ENCODE results near the gene NEDD8.
A peak's percentile ranks its signal among the peaks of the same experiment; 100 is the strongest.

NEDD8 gene

DNA sequence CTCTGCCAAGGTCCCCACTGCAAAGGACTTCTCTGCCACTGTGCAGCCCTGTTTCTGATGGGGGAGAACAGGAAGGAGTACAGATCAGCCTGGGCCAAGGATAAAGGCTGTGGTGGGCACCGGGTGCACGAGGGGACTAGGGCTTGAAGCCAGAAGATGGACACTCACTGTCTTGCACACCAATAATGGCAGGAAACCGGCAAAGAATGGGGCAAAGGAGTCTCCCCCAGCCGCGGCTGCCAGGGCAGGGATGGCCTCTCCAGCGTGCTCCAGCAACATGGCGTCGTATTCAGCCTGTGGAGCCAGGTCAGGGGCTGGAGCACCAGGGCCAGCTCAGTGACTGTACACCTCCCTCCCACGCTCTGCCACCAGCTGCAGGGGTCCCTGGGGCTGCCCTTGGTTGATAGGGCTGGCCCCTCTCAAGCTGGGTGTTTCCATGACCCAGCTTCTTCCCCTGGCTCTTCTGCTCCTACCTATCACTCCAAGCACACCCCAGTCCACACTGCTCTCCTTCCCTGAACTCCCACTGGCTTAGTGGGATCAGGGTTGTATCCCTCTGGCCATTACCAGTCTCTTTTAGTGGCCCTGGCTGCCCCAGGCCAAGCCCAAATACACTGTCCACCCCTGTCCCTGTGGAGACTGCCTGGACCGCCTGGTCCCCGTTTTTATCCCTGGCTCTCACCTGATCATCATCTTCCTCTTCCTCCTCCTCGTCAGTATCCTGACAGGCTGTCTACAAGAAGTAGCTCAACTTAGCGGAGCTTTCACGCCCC is 49.9 kb downstream of the NEDD8 start:
- no peak for DNase-seq (ENCODE audit: low read depth in 4 of 4, low spot score in 1 of 4)

DNA sequence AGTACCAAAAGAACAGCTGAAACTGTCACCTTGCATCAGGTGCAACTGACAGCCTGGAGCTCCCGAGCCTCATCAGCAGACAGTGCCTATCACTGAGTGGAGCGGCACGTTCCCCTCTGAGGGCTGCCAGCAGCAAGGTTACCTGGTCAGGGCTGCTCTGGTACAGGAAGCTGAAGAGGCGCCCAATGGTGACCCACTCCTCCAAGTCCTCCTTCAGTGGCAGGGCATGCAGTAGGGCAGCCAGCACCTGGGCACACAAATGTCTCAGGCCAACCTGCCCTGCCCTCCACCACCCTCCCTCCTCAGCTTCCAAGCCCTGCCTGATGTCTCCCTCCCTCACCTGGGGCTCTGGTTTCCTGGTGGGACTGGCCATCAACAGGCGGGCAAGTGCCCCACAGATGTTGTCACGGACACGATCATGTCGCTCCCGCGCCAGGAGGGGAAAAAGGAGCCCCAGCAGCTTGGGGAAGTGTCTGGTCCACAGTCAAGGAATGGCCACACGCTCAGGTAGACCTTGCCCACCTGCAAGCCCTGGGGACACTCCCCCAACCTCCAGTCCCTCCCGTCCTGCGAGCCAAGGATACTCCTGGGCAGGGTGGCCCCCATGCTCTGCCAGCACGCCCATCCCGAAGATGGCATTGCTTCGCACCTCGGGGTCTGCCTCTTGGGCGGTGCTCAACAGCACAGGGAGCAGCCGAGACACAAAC is 50.6 kb downstream of the NEDD8 start:
- no peak for DNase-seq (ENCODE audit: low read depth in 4 of 4, low spot score in 1 of 4)

DNA sequence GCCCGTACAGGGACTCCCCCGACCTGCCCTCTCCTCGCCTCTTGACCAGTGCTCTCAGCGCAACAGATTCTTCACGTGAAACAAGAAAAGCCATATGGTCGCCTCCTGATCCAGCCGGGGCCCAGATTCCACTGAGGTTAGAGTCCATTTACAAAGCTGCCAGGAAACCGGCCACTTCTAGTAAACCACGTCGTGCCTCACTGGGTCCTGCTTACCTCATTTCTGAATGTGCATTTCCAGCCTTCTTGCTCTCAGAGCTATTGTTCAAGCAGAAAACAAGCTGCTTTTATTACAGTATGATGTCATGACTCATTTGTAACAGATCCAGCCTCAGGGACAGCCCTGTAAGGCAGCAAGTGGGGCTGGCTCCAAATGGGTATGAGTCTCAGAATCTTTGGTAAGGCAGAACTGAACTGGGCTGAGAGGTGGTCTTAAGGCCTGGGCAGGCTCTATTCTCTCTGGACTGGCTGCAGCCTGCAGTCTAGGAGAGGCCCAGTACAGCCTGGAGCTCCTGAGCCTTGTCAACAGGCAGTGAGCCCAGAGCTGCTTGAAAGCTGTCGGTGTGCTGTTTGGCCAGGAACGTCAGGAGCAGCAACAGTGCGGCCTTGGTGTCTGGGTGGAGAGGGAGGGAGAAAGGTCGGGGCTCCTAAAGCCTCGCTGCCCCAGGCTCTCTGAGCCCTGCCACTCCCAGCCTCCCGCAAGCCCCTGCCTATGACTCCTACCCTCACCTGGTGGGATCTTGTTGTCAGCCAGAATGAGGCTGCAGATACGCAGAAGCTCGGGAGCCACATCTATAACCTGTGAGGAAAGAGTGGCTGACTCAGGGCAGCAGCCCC is 52.0 kb downstream of the NEDD8 start:
- DNase-seq (ENCODE audit: low read depth in 4 of 4, low spot score in 1 of 4) = no peak

DNA sequence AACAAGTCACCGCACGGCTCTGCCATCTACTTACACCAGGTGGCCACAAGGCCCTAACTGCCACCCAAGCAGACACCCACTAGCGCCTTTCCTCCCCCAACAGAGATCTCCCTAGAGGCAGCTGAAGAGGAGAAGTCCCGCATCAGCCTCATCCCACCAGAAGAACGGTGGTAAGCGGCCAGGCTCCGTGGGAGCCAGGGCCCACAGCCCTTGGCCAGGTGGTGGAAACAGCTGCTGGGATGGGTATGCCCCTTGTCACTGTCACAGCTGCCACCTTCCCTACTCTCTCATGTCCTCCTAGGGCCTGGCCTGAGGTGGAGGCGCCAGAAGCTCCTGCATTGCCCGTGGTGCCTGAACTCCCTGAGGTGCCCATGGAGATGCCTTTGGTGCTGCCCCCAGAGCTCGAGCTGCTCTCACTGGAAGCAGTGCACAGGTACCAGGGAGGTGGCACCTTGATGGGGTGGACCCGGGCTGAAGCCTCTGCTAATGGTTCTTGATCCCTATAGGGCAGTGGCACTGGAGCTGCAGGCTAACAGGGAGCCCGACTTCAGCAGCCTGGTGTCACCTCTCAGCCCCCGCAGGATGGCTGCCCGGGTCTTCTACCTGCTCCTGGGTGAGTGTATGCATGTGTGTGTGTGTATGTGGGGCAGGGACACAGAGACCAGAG is 52.7 kb downstream of the NEDD8 start:
- DNase-seq (ENCODE audit: low read depth in 4 of 4, low spot score in 1 of 4) = no peak

DNA sequence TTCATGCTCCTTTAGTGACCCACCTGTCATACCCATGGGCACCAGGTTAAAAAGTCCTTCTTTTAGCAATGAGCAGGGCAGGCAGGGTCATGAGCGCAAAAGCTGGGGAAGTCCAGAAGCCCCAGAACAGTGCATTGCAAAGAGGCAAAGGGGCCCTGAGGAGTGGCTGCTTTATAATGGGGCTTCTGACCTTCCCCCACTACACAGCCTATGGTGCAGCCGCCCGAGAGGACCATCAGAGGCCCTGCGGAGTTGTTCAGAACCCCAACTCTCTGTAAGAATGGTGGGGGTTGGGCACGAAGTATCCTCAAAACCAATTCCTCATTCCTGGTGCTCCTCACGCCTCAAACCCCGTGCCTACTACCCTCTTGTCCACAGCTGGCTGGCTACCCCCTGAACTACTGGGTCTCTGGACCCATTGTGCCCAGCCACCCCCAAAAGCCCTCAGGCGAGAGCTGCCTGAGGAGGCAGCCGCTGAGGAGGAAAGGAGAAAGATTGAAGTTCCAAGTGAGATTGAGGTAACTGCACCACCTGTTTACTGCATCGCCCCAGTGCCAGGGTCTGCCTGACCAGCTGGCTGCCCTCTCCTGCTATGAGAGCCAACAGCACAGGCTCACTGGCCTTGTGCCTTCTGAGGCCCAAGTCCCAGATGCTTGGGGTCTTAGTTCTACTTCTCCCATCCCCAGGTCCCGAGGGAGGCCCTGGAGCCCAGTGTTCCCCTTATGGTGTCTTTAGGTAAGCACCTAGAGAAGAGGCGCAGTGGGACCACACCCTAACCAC is 53.6 kb downstream of the NEDD8 start:
- DNase-seq (ENCODE audit: low read depth in 4 of 4, low spot score in 1 of 4) = no peak

DNA sequence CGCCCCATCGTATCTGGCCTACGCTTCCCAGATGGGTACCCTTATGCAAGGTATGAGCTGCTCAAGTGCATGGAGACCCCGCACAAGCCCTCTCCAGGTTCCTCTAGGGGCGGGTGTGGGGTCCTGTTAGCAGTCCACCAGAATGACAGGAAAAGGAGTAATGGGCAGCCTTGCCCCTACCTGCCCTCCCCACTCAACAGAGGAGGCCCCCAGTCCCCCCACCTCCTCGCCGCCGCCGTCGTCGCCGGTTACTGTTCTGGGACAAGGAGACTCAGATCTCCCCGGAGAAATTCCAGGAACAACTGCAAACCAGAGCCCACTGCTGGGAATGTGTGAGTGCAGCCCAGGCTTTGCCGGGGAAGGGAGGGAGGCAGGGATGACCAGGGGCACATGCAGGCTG is 54.3 kb downstream of the NEDD8 start:
- no peak for DNase-seq (ENCODE audit: low read depth in 4 of 4, low spot score in 1 of 4)

DNA sequence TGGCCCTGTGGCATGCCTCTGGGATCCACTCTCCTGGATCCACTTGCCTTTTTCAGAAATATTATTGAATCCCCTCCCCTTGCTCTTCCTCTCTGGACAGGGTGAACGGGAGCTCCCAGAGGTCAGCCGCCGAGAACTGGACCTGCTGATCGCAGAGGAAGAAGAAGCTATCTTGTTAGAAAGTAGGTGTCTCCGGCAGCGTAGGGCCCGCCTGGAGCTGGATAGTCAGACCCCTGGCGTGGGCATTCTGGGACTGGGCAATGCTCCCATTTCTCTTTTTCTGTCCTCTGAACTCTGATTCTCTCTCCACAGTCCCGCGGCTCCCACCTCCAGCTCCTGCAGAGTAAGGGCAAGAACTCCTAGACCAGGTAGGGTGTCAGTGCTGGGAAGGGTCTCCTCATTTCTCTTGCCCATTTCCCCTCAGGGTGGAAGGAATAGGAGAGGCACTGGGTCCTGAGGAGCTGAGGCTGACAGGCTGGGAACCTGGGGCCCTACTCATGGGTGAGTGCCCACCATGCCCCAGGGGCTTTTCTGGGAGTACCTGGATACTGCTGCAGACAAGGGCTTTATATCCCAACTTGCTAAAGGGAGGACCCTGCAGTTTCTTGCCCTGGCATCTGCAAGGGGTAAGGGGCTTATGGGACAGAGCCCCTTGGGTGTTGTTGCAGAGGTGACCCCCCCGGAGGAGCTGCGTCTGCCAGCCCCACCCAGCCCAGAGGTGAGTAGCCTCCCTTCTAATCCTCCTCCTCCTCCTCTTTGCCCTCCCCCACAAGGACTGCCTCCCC is 54.9 kb downstream of the NEDD8 start:
- no peak for DNase-seq (ENCODE audit: low read depth in 4 of 4, low spot score in 1 of 4)

DNA sequence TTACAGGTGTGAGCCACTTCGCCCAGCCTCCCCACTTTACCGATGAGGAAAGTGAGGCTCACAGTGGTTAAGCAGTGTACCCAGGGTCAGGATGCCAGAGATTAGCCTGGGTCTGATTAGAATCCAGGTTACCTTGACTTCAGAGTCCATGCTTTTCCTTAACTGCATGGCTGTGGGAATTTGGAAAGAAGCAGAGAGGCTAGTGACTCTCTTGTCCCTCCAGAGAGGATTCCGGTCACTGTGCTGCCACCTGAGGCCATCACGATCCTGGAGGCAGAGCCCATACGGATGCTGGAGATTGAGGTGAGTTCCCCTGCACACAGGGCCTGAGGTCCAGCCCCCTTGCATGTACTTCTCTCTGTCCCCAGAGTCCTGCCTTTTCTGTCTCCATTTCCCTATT is 55.6 kb downstream of the NEDD8 start:
- DNase-seq (ENCODE audit: low read depth in 4 of 4, low spot score in 1 of 4) = no peak

DNA sequence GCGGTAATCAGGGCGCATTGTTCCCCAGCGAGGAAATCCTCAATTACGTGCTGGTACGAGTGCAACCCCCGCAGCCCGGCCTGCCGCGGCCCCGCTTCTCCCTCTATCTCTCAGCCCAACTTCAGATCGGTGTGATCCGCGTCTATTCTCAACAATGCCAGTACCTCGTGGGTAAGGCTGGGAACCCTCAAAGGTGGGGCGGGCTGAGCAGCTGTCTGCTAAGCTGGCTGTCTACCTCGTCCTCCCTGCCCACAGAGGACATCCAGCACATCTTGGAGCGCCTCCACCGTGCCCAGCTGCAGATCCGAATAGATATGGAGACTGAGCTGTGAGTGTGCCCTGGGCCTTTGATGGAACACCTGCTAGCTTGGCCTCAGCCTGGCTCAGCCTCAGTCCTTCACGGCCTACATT is 59.3 kb downstream of the NEDD8 start:
- DNase-seq (ENCODE audit: low read depth in 4 of 4, low spot score in 1 of 4) = no peak

DNA sequence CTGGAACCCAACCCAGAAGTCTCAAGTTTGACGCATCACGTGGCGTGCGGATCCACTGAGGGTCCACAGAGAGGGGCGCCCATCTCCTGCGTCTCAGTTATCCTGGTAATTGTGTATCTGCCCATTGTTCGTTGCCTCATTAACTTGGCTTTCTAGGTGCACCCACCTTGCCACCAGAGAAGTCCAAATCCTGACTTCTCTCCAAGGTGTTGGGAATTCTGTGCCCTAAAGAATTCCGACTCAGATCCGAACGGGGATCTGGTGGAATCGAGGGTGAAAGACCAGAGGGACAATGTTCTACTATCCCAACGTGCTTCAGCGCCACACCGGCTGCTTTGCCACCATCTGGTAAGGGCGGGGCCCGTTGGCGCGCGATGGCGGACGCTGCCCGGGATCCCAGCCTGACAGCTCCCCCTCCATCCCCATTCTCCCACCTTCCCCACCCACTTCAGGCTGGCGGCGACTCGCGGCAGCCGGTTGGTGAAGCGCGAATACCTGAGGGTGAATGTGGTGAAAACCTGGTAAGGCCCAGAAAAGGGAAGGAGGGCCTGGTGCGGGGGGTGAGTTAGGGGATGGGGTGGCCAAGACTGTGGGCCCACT is 59.8 kb downstream of the NEDD8 start:
- no peak for DNase-seq (ENCODE audit: low read depth in 4 of 4, low spot score in 1 of 4)

DNA sequence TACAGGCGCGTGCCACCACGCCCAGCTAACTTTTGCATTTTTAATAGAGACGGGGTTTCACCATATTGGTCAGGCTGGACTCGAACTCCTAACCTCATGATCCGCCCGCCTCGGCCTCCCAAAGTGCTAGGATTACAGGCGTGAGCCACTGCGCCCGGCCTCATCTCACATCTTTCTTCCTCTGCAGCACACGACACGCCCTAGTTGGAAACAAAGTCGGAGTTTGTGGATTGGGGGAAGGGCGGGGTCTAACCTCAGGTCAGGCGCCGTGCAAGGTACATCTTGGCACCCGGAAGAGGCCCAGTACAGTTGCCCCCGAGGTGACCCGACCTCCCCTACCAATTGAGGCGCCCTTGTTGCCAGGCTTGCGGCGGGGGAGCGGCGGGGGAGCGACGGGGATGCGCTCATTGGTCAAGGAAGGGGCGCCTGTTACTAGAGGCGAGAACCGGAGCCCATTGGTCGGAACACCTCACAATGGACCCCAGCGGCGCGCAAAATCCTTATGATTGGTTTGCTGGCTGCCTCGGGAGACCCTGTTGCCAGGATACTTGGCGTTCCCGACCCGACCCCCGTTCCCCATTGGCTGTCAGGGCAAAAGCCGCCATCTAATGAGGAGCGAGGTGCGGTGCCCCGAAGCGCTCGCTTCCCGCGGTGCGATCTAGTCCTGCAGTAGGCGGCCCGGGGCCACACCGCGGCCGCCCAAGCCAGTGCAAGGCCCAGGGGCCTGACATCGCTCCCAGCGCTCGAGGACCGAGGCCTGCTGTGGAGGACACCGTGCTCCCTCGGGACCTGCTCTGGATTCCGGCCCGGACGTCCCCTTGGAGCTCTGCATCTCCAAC is 60.5 kb downstream of the NEDD8 start, which contains the start of gene REC8:
Gene REC8 (plus strand): TSS at position 659 of the 839 bp plus-strand sequence. CDS start 473 bp downstream, outside the sequence.
- peak in 2 of 4 experiments; percentile 37 to 58 for DNase-seq (ENCODE audit: low read depth in 4 of 4, low spot score in 1 of 4)

DNA sequence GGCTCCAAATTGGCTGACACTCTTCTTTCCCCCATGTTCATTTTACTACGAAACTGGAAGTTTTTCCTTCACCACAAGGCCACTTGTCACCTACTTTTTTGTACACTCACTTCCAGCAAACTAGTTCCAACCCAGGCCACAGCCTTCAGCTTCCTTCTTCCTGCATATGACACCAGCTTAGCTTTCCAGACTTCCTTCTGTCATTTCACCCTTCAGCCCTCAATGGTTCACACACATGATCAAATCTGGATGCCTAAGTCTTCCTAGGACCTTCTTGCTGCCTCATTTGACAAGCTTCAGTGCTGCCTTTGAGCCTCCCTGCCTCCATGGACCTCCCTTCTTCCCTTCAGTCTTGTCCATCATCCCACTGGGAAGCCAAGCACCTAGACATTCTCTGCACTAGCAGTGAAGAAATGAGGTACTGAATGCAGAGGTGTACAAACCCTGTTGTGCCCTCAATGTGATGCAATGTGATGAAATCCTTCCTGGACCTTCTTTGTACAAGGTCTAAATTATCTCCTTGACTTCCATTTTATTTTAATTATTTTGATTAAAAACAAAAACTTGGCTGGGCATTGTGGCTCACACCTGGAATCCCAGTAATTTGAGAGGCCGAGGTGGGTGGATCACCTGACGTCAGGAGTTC is 64.6 kb downstream of the NEDD8 start:
- DNase-seq (ENCODE audit: low read depth in 4 of 4, low spot score in 1 of 4) = no peak
